HepG2 (cell line): Measurements from ENCODE around the gene SMCO4. TPM values are rescaled to one million over a fixed set of nuclear protein-coding genes. Genes with fewer than 3 reads are reported as not detected.
A peak's percentile ranks its signal among the peaks of the same experiment; 100 is the strongest.

ENCODE experiments used
- ARID2 ChIP-seq: sonication (generic); formaldehyde crosslinking; IDR thresholded peaks from 2 replicates; pipeline ENCODE4 v1.8.1; 2022; ENCODE audit warnings: mild to moderate bottlenecking, missing genetic modification reagents, borderline replicate concordance
- FOXA1 ChIP-seq, 2 experiments: fragments of 450-650 bp in 1 of 2; sonication (generic) in 1 of 2; formaldehyde crosslinking in 1 of 2; IDR thresholded peaks; 2 replicates each; pipeline versions ENCODE4 v1.4.0 to v1.6.1; 2016 to 2020; ENCODE audit warnings: missing genetic modification reagents in 1 of 2
- FOXM1 ChIP-seq: sonication (generic); formaldehyde crosslinking; IDR thresholded peaks from 2 replicates; pipeline ENCODE4 v1.5.0; 2020; ENCODE audit warnings: missing genetic modification reagents
- GATAD2A ChIP-seq: IDR thresholded peaks from 2 replicates; pipeline ENCODE4 v1.6.1; 2016
- KAT8 ChIP-seq: IDR thresholded peaks from 2 replicates; pipeline ENCODE4 v1.6.1; 2016; ENCODE audit warnings: missing genetic modification reagents, missing compliant biosample characterization
- MAF1 ChIP-seq: sonication (generic); formaldehyde crosslinking; IDR thresholded peaks from 2 replicates; pipeline ENCODE4 v1.5.0; 2020; ENCODE audit warnings: missing genetic modification reagents, borderline replicate concordance
- NCOA2 ChIP-seq: sonication (generic); formaldehyde crosslinking; IDR thresholded peaks from 2 replicates; pipeline ENCODE4 v1.8.0; 2022; ENCODE audit warnings: inconsistent platforms
- NFIC ChIP-seq: IDR thresholded peaks from 2 replicates; pipeline ENCODE4 v1.6.1; 2012; ENCODE audit warnings: mild to moderate bottlenecking, low read length, inconsistent platforms
- NFRKB ChIP-seq: fragments of 450-650 bp; IDR thresholded peaks from 2 replicates; pipeline ENCODE4 v1.6.1; 2017
- NR2F6 ChIP-seq, 2 experiments: IDR thresholded peaks; 2 replicates each; pipeline ENCODE4 v1.6.1; 2016; ENCODE audit warnings: antibody characterized with exemption in 1 of 2, mild to moderate bottlenecking in 1 of 2
- REXO4 ChIP-seq: sonication (generic); formaldehyde crosslinking; IDR thresholded peaks from 2 replicates; pipeline ENCODE4 v1.8.0; 2022; ENCODE audit warnings: missing genetic modification reagents, mild to moderate bottlenecking, borderline replicate concordance
- RXRB ChIP-seq: IDR thresholded peaks from 2 replicates; pipeline ENCODE4 v1.6.1; 2016; ENCODE audit warnings: borderline replicate concordance, missing genetic modification reagents, missing compliant biosample characterization
- SALL1 ChIP-seq: sonication (generic); formaldehyde crosslinking; IDR thresholded peaks from 2 replicates; pipeline ENCODE4 v1.8.0; 2022; ENCODE audit warnings: mild to moderate bottlenecking, missing genetic modification reagents
- SOX6 ChIP-seq, 2 experiments: fragments of 450-650 bp in 1 of 2; sonication (generic) in 1 of 2; formaldehyde crosslinking in 1 of 2; IDR thresholded peaks; 2 replicates each; pipeline versions ENCODE4 v1.4.0 to v1.6.1; 2017 to 2020; ENCODE audit warnings: antibody characterized with exemption in 1 of 2, mild to moderate bottlenecking in 1 of 2, missing genetic modification reagents in 1 of 2
- TARDBP ChIP-seq: sonication (generic); formaldehyde crosslinking; IDR thresholded peaks from 2 replicates; pipeline ENCODE4 v1.8.0; 2022; ENCODE audit warnings: mild to moderate bottlenecking, missing genetic modification reagents
- ZBTB20 ChIP-seq: sonication (generic); formaldehyde crosslinking; IDR thresholded peaks from 2 replicates; pipeline ENCODE4 v1.8.1; 2023; ENCODE audit warnings: missing genetic modification reagents, low read depth, mild to moderate bottlenecking, borderline replicate concordance
- ZMAT3 ChIP-seq: sonication (generic); formaldehyde crosslinking; conservative IDR thresholded peaks from 2 replicates; pipeline ENCODE4 v1.7.0; 2021; ENCODE audit warnings: missing genetic modification reagents
- ZNF180 ChIP-seq: sonication (generic); formaldehyde crosslinking; IDR thresholded peaks from 2 replicates; pipeline ENCODE4 v1.4.0; 2020; ENCODE audit warnings: low read depth, missing genetic modification reagents, borderline replicate concordance
- ZNF329 ChIP-seq: sonication (generic); formaldehyde crosslinking; IDR thresholded peaks from 2 replicates; pipeline ENCODE4 v1.9.0; 2021; ENCODE audit warnings: low read depth, mild to moderate bottlenecking, missing genetic modification reagents
- ZNF501 ChIP-seq: sonication (generic); formaldehyde crosslinking; IDR thresholded peaks from 2 replicates; pipeline ENCODE4 v1.5.1; 2020; ENCODE audit warnings: mild to moderate bottlenecking, moderate library complexity, missing genetic modification reagents
- ZNF564 ChIP-seq: sonication (generic); formaldehyde crosslinking; IDR thresholded peaks from 2 replicates; pipeline ENCODE4 v1.8.1; 2023; ENCODE audit warnings: mild to moderate bottlenecking, missing genetic modification reagents
- ZNF652 ChIP-seq: IDR thresholded peaks from 2 replicates; pipeline ENCODE4 v1.6.1; 2016; ENCODE audit warnings: low read depth, borderline replicate concordance
- ZNF839 ChIP-seq: sonication (generic); formaldehyde crosslinking; IDR thresholded peaks from 2 replicates; pipeline ENCODE4 v1.4.0; 2020; ENCODE audit warnings: missing genetic modification reagents, mild to moderate bottlenecking, borderline replicate concordance
- polyA plus RNA-seq, 8 experiments: library from polyadenylated mRNA; depleted of rRNA in 3 of 8; stranded (reverse) in 7 of 8; unstranded in 1 of 8; fragments of >200 nt; fragmentation: Illumina TruSeq in 4 of 8; extraction: Trizol in 4 of 8; gene quantifications; 2 replicates each; pipeline versions ENCODE4 v1.2.1 to v1.2.3, GENCODE V29; 2011 to 2016; ENCODE audit warnings: low read depth in 4 of 8, missing spikeins in 1 of 8, mixed read lengths in 1 of 8; ENCODE audit not compliant: insufficient read depth in 1 of 8
- total RNA-seq, 5 experiments: library from RNA; depleted of rRNA; stranded (reverse); fragments of >200 nt; fragmentation: Illumina TruSeq; extraction: Trizol; gene quantifications; 2 replicates each; pipeline ENCODE4 v1.2.3, GENCODE V29; 2016; ENCODE audit warnings: low read depth in 1 of 5
- TF ChIP-seq, protein P1 (sequence below): sonication (generic); formaldehyde crosslinking; IDR thresholded peaks from 2 replicates; pipeline ENCODE4 v1.5.0; 2020; ENCODE audit warnings: missing genetic modification reagents
- TF ChIP-seq, protein P2 (sequence below): sonication (generic); formaldehyde crosslinking; IDR thresholded peaks from 2 replicates; pipeline ENCODE4 v1.4.0; 2020; ENCODE audit warnings: mild to moderate bottlenecking, missing genetic modification reagents
- TF ChIP-seq, protein P3 (sequence below): sonication (generic); formaldehyde crosslinking; IDR thresholded peaks from 2 replicates; pipeline ENCODE4 v1.4.0; 2020; ENCODE audit warnings: missing genetic modification reagents
- TF ChIP-seq, protein P4 (sequence below): IDR thresholded peaks from 2 replicates; pipeline ENCODE4 v1.6.1; 2016; ENCODE audit warnings: missing compliant biosample characterization, missing genetic modification reagents, borderline replicate concordance

Gene SMCO4
- total and polyA plus RNA-seq, 2 of the 13 experiments (the other 11 are each of a cell fraction or from before 2014, with no cell fraction given) = 10.6 to 28.5 TPM

DNA sequence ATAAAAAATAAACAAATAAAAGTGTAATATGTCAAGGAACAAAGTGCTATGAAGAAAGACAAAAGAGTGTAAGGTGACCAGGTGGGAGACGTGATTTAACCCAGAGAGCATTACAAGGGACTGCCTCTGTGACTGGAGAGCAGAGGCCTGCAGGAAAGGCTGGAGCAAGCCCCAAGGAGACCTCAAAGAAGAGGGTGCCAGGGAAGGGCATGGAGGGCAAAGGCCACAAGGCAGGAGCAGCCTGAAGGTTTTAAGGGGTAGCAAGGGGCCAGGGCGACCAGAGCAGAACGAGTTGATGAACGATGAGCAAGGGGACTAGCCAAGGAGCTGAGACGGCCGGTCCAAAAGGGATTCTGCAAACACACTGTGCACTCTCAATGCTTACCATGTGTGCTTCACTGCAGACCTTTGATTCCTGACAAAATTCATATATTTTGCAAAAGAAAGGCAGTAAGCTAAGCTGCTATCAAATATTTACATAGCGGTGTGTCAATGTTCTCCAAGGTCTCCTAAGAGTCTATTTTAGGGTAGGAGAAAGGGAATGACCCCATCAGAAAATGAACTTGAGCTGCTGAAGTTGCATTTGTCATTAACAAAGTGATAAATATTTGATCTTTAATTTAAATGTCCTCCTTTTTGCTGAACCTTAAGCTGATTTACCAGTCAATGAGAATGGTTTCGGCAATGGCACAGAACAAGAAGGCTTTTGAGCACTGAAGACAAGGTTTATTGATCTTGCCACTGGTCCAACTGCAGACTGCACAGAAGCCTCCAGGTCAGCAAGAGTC, 50.5 kb downstream of the SMCO4 start (continued):
- TF ChIP-seq GATAD2A (CRISPR knock-in tag) (peak; percentile 68), ARID2 (CRISPR knock-in tag) (0 out of 2 replicates have a peak, but pooled peaks have one; percentile 32), ZNF180 (CRISPR knock-in tag) (no peak), SOX6 (IDR thresholded peaks at IDR 0.05) (no peak), SOX6 (CRISPR knock-in tag; IDR thresholded peaks at IDR 0.05) (peak; percentile 42), ZNF564 (CRISPR knock-in tag) (no peak), NFIC (peak; percentile 46; the same call in 1 of the 2 replicates), RXRB (CRISPR knock-in tag) (peak; percentile 63; the same call in 1 of the 2 replicates), KAT8 (0 out of 2 replicates have a peak, but pooled peaks have one; percentile 9), NR2F6 (IDR thresholded peaks at IDR 0.05) (peak; percentile 57), NR2F6 (CRISPR knock-in tag; IDR thresholded peaks at IDR 0.05) (peak; percentile 67), ZMAT3 (no peak), MAF1 (no peak), SALL1 (CRISPR knock-in tag) (peak; percentile 55), FOXA1 (IDR thresholded peaks at IDR 0.05) (no peak), FOXA1 (CRISPR knock-in tag; IDR thresholded peaks at IDR 0.05) (peak; percentile 47), FOXM1 (CRISPR knock-in tag) (no peak), ZNF839 (no peak), NFRKB (no peak), NCOA2 (CRISPR knock-in tag) (peak; percentile 61), ZNF329 (CRISPR knock-in tag) (peak; percentile 92), ZBTB20 (CRISPR knock-in tag) (peak; percentile 12; the same call in 1 of the 2 replicates), ZNF652 (0 out of 2 replicates have a peak, but pooled peaks have one; percentile 3), TARDBP (CRISPR knock-in tag) (peak; percentile 28; the same call in 1 of the 2 replicates), ZNF501 (CRISPR knock-in tag) (no peak), REXO4 (no peak)
- TF ChIP-seq, protein P1, sequence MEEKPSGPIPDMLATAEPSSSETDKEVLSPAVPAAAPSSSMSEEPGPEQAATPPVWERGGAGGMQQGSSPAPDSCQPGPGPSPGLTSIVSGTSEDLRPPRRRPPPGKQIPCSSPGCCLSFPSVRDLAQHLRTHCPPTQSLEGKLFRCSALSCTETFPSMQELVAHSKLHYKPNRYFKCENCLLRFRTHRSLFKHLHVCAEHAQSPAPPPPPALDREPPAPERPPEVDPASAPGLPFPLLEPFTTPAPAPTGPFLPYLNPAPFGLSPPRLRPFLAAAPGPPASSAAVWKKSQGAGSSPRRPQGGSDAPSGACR (CRISPR knock-in tag) = no peak
- TF ChIP-seq, protein P2, sequence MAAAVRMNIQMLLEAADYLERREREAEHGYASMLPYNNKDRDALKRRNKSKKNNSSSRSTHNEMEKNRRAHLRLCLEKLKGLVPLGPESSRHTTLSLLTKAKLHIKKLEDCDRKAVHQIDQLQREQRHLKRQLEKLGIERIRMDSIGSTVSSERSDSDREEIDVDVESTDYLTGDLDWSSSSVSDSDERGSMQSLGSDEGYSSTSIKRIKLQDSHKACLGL (CRISPR knock-in tag) = no peak
- TF ChIP-seq, protein P3, sequence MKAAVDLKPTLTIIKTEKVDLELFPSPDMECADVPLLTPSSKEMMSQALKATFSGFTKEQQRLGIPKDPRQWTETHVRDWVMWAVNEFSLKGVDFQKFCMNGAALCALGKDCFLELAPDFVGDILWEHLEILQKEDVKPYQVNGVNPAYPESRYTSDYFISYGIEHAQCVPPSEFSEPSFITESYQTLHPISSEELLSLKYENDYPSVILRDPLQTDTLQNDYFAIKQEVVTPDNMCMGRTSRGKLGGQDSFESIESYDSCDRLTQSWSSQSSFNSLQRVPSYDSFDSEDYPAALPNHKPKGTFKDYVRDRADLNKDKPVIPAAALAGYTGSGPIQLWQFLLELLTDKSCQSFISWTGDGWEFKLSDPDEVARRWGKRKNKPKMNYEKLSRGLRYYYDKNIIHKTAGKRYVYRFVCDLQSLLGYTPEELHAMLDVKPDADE (CRISPR knock-in tag) = no peak
- TF ChIP-seq, protein P4, sequence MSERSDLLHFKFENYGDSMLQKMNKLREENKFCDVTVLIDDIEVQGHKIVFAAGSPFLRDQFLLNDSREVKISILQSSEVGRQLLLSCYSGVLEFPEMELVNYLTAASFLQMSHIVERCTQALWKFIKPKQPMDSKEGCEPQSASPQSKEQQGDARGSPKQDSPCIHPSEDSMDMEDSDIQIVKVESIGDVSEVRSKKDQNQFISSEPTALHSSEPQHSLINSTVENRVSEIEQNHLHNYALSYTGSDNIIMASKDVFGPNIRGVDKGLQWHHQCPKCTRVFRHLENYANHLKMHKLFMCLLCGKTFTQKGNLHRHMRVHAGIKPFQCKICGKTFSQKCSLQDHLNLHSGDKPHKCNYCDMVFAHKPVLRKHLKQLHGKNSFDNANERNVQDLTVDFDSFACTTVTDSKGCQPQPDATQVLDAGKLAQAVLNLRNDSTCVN = no peak
